Uterus (tissue), 2 donors: ENCODE measurements around the gene KYNU.

Source experiments
- POLR2A ChIP-seq, 2 donors: fragments of 450-650 bp; IDR thresholded peaks; one replicate each; pipeline ENCODE4 v1.6.1; 2016; ENCODE audit warnings: antibody characterized with exemption in 2 of 2, mild to moderate bottlenecking in 1 of 2, moderate library complexity in 1 of 2
- TF ChIP-seq, protein P1 (sequence below), 4 experiments: fragments of 200-600 bp in 2 of 4; fragments of 450-650 bp in 2 of 4; sonication (generic) in 2 of 4; IDR thresholded peaks; one replicate each; pipeline ENCODE4 v1.5.1; 2016 to 2019; ENCODE audit warnings: antibody characterized with exemption in 4 of 4, mild to moderate bottlenecking in 2 of 4, moderate library complexity in 1 of 4

DNA sequence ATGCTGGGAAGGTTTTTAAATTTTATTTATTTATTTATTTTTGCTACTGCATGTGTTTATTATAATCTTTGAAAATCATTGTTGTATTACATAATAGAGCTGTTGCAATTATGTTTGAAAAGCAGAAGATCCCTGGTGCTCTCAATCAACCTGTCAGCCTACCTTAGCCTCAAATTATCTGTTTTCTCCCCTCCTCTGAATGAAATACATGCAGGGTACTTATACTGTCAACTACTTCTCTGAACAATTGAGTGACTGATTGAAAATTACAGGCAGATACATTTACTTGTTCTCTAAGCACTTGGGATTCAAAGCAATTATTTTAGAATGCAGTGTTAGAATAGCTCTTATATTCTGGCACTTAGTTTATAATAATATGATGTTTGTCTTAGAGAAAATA, 8.1 kb downstream of the KYNU start:
- TF ChIP-seq, protein P1, sequence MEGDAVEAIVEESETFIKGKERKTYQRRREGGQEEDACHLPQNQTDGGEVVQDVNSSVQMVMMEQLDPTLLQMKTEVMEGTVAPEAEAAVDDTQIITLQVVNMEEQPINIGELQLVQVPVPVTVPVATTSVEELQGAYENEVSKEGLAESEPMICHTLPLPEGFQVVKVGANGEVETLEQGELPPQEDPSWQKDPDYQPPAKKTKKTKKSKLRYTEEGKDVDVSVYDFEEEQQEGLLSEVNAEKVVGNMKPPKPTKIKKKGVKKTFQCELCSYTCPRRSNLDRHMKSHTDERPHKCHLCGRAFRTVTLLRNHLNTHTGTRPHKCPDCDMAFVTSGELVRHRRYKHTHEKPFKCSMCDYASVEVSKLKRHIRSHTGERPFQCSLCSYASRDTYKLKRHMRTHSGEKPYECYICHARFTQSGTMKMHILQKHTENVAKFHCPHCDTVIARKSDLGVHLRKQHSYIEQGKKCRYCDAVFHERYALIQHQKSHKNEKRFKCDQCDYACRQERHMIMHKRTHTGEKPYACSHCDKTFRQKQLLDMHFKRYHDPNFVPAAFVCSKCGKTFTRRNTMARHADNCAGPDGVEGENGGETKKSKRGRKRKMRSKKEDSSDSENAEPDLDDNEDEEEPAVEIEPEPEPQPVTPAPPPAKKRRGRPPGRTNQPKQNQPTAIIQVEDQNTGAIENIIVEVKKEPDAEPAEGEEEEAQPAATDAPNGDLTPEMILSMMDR (IDR thresholded peaks at IDR 0.05), result no peak
- no peak for TF ChIP-seq POLR2A (IDR thresholded peaks at IDR 0.05)
